Natural killer cell (primary cell): Measurements from ENCODE around the gene QRICH1. TPM values are rescaled to one million over a fixed set of nuclear protein-coding genes. Genes with fewer than 3 reads are reported as not detected.

ENCODE experiments used
- ATAC-seq, 3 donors: fragments of 150-1000 bp in 2 of 3; fragments of 200-7000 bp in 1 of 3; cut with Tn5 transposase; 1 replicate in 1 of 3; 2 replicates in 2 of 3; pipeline ENCODE4 v1.10.0; 2021; ENCODE audit warnings: mild to moderate bottlenecking in 2 of 3, moderate library complexity in 2 of 3
- DNase-seq, 2 donors: peaks; one replicate each; pipeline versions ENCODE4 v3.0.0 to v3.0.0-alpha.2; 2013 to 2021; ENCODE audit warnings: mixed read lengths in 1 of 2
- H3K27ac ChIP-seq: one replicate; pipeline ENCODE4 v1.5.1; 2013; ENCODE audit warnings: mild to moderate bottlenecking, low read length
- H3K27me3 ChIP-seq: one replicate; pipeline ENCODE4 v1.6.1; 2013; ENCODE audit warnings: low read length; ENCODE audit not compliant: control insufficient read depth, insufficient read depth
- H3K36me3 ChIP-seq: one replicate; pipeline ENCODE4 v1.6.1; 2013; ENCODE audit warnings: low read length; ENCODE audit not compliant: control insufficient read depth, insufficient read depth
- H3K4me1 ChIP-seq: one replicate; pipeline ENCODE4 v1.6.1; 2013; ENCODE audit warnings: low read length; ENCODE audit not compliant: control insufficient read depth, insufficient read depth
- H3K4me3 ChIP-seq: one replicate; pipeline ENCODE4 v1.5.1; 2013; ENCODE audit warnings: low read length
- H3K9me3 ChIP-seq: one replicate; pipeline ENCODE4 v1.6.1; 2013; ENCODE audit warnings: low read length; ENCODE audit not compliant: control insufficient read depth, insufficient read depth
- H3K27ac Mint-ChIP-seq, 2 donors: one replicate each; pipeline ENCODE4 v1.8.0; 2022; ENCODE audit warnings: mild to moderate bottlenecking in 2 of 2, mixed read lengths in 2 of 2, moderate library complexity in 1 of 2
- H3K27me3 Mint-ChIP-seq, 2 donors: one replicate each; pipeline ENCODE4 v1.8.0; 2022; ENCODE audit warnings: low read depth in 2 of 2, mixed read lengths in 2 of 2
- H3K36me3 Mint-ChIP-seq: one replicate; pipeline ENCODE4 v1.8.0; 2022; ENCODE audit warnings: mixed read lengths
- H3K4me1 Mint-ChIP-seq, 2 donors: one replicate each; pipeline ENCODE4 v1.8.0; 2022; ENCODE audit warnings: mixed read lengths in 2 of 2
- H3K4me3 Mint-ChIP-seq: one replicate; pipeline ENCODE4 v1.8.0; 2022; ENCODE audit warnings: mild to moderate bottlenecking, moderate library complexity, mixed read lengths
- H3K9me3 Mint-ChIP-seq, 2 donors: one replicate each; pipeline ENCODE4 v1.8.0; 2022; ENCODE audit warnings: mixed read lengths in 2 of 2
- CTCF ChIP-seq: fragments of 200-600 bp; IDR thresholded peaks from one replicate; pipeline ENCODE4 v1.8.0; 2022; ENCODE audit warnings: antibody characterized with exemption
- WGBS: methylation state at CpG from one replicate; pipeline ENCODE4 v1.1.7; 2013; ENCODE audit warnings: missing lambda C conversion rate; ENCODE audit not compliant: insufficient coverage; 5-methylcytosine and 5-hydroxymethylcytosine counted together
- intact Hi-C: fragments of 100-400 bp; cut with micrococcal nuclease; formaldehyde crosslinking; loops from one replicate; pipeline ENCODE4 v1.14.2; 2022
- total RNA-seq, 4 donors: library from RNA; stranded (reverse); fragments of 120-200 nt in 1 of 4; gene quantifications; one replicate each; pipeline versions ENCODE4 v1.2.3 to v1.2.4, GENCODE V29; 2013 to 2022

Gene QRICH1
- total RNA-seq, 3 donors from 2014 or later (not counting 1 experiment from before 2014, with no cell fraction given), result 220 to 230 (median 227) TPM

- no peaks in the 10 kb centered on the region for H3K9me3 Mint-ChIP-seq
- TF ChIP-seq CTCF, result no peak
- WGBS, result 93% methylated on average over 3 of the region's 3 CpGs
Observed at GRCh38 chr3:49035281-49035680, 58.6 kb downstream of the QRICH1 start.

GRCh38 chr3:49034650-49035049, 59.2 kb downstream of the QRICH1 start:
- Mint-ChIP-seq H3K27me3 (no peaks in the 10 kb centered on the region), H3K4me3 (no peak overlapping the region), H3K9me3 (no peaks in the 10 kb centered on the region), H3K27ac (peak overlapping the region in 1 of 2 donors; percentile 41), H3K4me1 (peaks cover 1 to 3% of the 10 kb centered on the region in 2 donors), H3K36me3 (peaks cover 13% of the 10 kb centered on the region)
- DNase-seq, result no peak
- ATAC-seq, result no peak
- 96% methylated on average over 2 of the region's 2 CpGs for WGBS
- H3K27me3 ChIP-seq, result no peaks in the 10 kb centered on the region
- no peaks in the 10 kb centered on the region for H3K4me1 ChIP-seq
- H3K4me3 ChIP-seq, result no peak overlapping the region
- no peak overlapping the region for H3K27ac ChIP-seq
- intact Hi-C loops, result no loop called here
- no peaks in the 10 kb centered on the region for H3K9me3 ChIP-seq
- peaks cover 59% of the 10 kb centered on the region for H3K36me3 ChIP-seq
- TF ChIP-seq CTCF, result no peak

More at GRCh38 chr3:49035281-49035680, 58.6 kb downstream of the QRICH1 start:
- Histone ChIP-seq H3K4me1 (no peaks in the 10 kb centered on the region), H3K36me3 (peaks cover 58% of the 10 kb centered on the region), H3K27ac (no peak overlapping the region), H3K4me3 (no peak overlapping the region), H3K9me3 (no peaks in the 10 kb centered on the region), H3K27me3 (no peaks in the 10 kb centered on the region)
- H3K4me3 Mint-ChIP-seq, result no peak overlapping the region
- peak overlapping the region in 1 of 2 donors; percentile 41 for H3K27ac Mint-ChIP-seq
- no peaks in the 10 kb centered on the region for H3K27me3 Mint-ChIP-seq
- intact Hi-C loops, result no loop called here
- H3K4me1 Mint-ChIP-seq, result no peaks in the 10 kb centered on the region
- DNase-seq (no peak), ATAC-seq (no peak)
- peaks cover 13% of the 10 kb centered on the region for H3K36me3 Mint-ChIP-seq

- Histone ChIP-seq H3K27ac (no peak overlapping the region), H3K4me3 (no peak overlapping the region), H3K9me3 (no peaks in the 10 kb centered on the region), H3K36me3 (peaks cover 52% of the 10 kb centered on the region), H3K27me3 (no peaks in the 10 kb centered on the region), H3K4me1 (peaks cover 14% of the 10 kb centered on the region)
- DNase-seq (no peak), ATAC-seq (no peak)
- no peak overlapping the region for H3K4me3 Mint-ChIP-seq
- H3K27me3 Mint-ChIP-seq, result no peaks in the 10 kb centered on the region
- H3K9me3 Mint-ChIP-seq, result no peaks in the 10 kb centered on the region
- H3K4me1 Mint-ChIP-seq, result peaks cover 20 to 21% of the 10 kb centered on the region in 2 donors
- H3K36me3 Mint-ChIP-seq, result peaks cover 13% of the 10 kb centered on the region
- intact Hi-C loops, result no loop called here
- no peak overlapping the region for H3K27ac Mint-ChIP-seq
- 96% methylated on average over 6 of the region's 6 CpGs for WGBS
- TF ChIP-seq CTCF, result no peak
Observed at GRCh38 chr3:49032646-49033304, 61.1 kb downstream of the QRICH1 start.

- Histone ChIP-seq H3K27me3 (no peaks in the 10 kb centered on the region), H3K36me3 (peaks cover 54% of the 10 kb centered on the region), H3K4me3 (no peak overlapping the region), H3K9me3 (no peaks in the 10 kb centered on the region), H3K27ac (no peak overlapping the region), H3K4me1 (peaks cover 14% of the 10 kb centered on the region)
- no peaks in the 10 kb centered on the region for H3K27me3 Mint-ChIP-seq
- WGBS, result 97% methylated on average over 6 of the region's 6 CpGs
- peaks cover 13% of the 10 kb centered on the region for H3K36me3 Mint-ChIP-seq
- intact Hi-C loops, result no loop called here
- no peak for ATAC-seq
- H3K9me3 Mint-ChIP-seq, result no peaks in the 10 kb centered on the region
- DNase-seq, result no peak
- H3K27ac Mint-ChIP-seq, result peak overlapping the region; percentile 99 to 100
- H3K4me1 Mint-ChIP-seq, result peaks cover 23 to 33% of the 10 kb centered on the region in 2 donors
- TF ChIP-seq CTCF, result no peak
- H3K4me3 Mint-ChIP-seq, result no peak overlapping the region
Observed at GRCh38 chr3:49030321-49030720, 63.5 kb downstream of the QRICH1 start.
